Upper lobe of left lung (tissue), 4 donors: Measurements from ENCODE around the gene FASTK.

Source experiments
- CTCF ChIP-seq, 6 experiments: fragments of 450-650 bp in 4 of 6; fragments of 200-600 bp in 2 of 6; sonication (generic) in 2 of 6; IDR thresholded peaks; one replicate each; pipeline ENCODE4 v1.5.1; 2016 to 2019; ENCODE audit warnings: antibody characterized with exemption in 6 of 6
- POLR2A ChIP-seq, 4 donors: fragments of 450-650 bp; IDR thresholded peaks; one replicate each; pipeline ENCODE4 v1.5.1; 2016 to 2017; ENCODE audit warnings: antibody characterized with exemption in 4 of 4, mild to moderate bottlenecking in 2 of 4

GRCh38 chr7:151128144-151128543 is 47.5 kb upstream of the FASTK start:
- TF ChIP-seq POLR2A (IDR thresholded peaks at IDR 0.05) (no peak), CTCF (IDR thresholded peaks at IDR 0.05) (no peak)
